ENCODE results near the gene ABCF2.

ABCF2 gene

GRCh38 chr7:151265351-151265931 is 38.4 kb upstream of the ABCF2 start:
- H3K27ac ChIP-seq (ENCODE audit: poor library complexity, severe bottlenecking): no peak overlapping the region
- DNase-seq (ENCODE audit: low spot score) (no peak), ATAC-seq (ENCODE audit: low read depth) (no peak)
- TF ChIP-seq, protein P1, sequence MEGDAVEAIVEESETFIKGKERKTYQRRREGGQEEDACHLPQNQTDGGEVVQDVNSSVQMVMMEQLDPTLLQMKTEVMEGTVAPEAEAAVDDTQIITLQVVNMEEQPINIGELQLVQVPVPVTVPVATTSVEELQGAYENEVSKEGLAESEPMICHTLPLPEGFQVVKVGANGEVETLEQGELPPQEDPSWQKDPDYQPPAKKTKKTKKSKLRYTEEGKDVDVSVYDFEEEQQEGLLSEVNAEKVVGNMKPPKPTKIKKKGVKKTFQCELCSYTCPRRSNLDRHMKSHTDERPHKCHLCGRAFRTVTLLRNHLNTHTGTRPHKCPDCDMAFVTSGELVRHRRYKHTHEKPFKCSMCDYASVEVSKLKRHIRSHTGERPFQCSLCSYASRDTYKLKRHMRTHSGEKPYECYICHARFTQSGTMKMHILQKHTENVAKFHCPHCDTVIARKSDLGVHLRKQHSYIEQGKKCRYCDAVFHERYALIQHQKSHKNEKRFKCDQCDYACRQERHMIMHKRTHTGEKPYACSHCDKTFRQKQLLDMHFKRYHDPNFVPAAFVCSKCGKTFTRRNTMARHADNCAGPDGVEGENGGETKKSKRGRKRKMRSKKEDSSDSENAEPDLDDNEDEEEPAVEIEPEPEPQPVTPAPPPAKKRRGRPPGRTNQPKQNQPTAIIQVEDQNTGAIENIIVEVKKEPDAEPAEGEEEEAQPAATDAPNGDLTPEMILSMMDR (IDR thresholded peaks at IDR 0.05; ENCODE audit: poor library complexity, severe bottlenecking): no peak
- H3K4me3 ChIP-seq (ENCODE audit: severe bottlenecking): no peak overlapping the region
- no peaks in the 10 kb centered on the region for H3K9me3 ChIP-seq (ENCODE audit: severe bottlenecking)
- no peaks in the 10 kb centered on the region for H3K27me3 ChIP-seq (ENCODE audit: insufficient read depth, poor library complexity, severe bottlenecking)
- H3K36me3 ChIP-seq (ENCODE audit: low read depth): no peaks in the 10 kb centered on the region
- no peaks in the 10 kb centered on the region for H3K4me1 ChIP-seq (ENCODE audit: insufficient read depth, poor library complexity, severe bottlenecking)

DNA sequence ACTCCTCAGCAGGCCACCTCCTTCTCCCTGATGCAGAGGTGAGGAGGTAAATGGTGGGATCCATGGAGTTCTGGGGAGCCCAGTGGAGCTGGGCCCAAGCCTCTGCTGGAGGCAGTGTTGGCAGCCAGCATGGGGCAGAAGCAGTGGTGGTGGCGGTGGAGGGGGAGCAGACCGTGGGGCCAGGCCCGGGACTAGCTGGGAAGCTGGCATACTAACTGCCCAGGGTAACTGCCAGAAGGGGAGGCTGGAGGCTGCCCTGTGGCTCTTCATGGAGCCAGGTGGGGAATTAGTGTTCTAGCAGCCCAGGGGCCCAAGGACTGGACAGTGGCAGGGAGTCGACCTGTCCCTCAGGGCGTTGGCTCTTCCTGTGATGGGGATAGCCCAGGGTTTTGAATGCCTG is 37.6 kb upstream of the ABCF2 start:
- DNase-seq (ENCODE audit: low spot score): peak; percentile 34
- TF ChIP-seq, protein P1 (IDR thresholded peaks at IDR 0.05; ENCODE audit: poor library complexity, severe bottlenecking): no peak
- ATAC-seq (ENCODE audit: low read depth): no peak
- Histone ChIP-seq H3K9me3 (ENCODE audit: severe bottlenecking) (no peaks in the 10 kb centered on the region), H3K27me3 (ENCODE audit: insufficient read depth, poor library complexity, severe bottlenecking) (no peaks in the 10 kb centered on the region), H3K27ac (ENCODE audit: poor library complexity, severe bottlenecking) (no peak overlapping the region), H3K4me1 (ENCODE audit: insufficient read depth, poor library complexity, severe bottlenecking) (no peaks in the 10 kb centered on the region), H3K36me3 (ENCODE audit: low read depth) (no peaks in the 10 kb centered on the region), H3K4me3 (ENCODE audit: severe bottlenecking) (no peak overlapping the region)

GRCh38 chr7:151261529-151261928 is 34.5 kb upstream of the ABCF2 start:
- TF ChIP-seq, protein P1 (IDR thresholded peaks at IDR 0.05; ENCODE audit: poor library complexity, severe bottlenecking): no peak
- no peak for DNase-seq (ENCODE audit: low spot score)
- no peaks in the 10 kb centered on the region for H3K27me3 ChIP-seq (ENCODE audit: insufficient read depth, poor library complexity, severe bottlenecking)

DNA sequence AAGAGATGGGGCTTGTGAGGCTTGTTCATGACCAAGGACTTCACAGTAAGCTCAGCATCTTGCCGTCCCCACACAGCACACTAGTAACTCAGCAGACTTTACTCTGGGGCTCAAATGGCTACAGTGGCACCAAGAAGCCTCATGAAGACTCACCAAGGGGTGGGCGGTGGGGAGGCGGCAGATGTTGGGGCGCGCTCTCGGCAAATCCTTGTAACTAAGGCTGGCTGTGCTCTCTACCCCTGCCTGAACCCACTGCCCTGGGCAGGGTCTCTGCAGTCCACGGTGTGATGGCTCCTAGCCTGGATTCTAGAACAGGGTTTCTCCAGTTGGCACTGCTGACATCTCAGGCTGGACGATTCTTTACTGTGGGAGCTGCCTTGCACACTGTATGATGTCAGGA is 33.9 kb upstream of the ABCF2 start:
- ATAC-seq (ENCODE audit: low read depth): no peak

More at GRCh38 chr7:151261529-151261928, 34.5 kb upstream of the ABCF2 start:
- Histone ChIP-seq H3K36me3 (ENCODE audit: low read depth) (no peaks in the 10 kb centered on the region), H3K4me1 (ENCODE audit: insufficient read depth, poor library complexity, severe bottlenecking) (no peaks in the 10 kb centered on the region), H3K9me3 (ENCODE audit: severe bottlenecking) (no peaks in the 10 kb centered on the region), H3K4me3 (ENCODE audit: severe bottlenecking) (no peak overlapping the region), H3K27ac (ENCODE audit: poor library complexity, severe bottlenecking) (no peak overlapping the region)
- ATAC-seq (ENCODE audit: low read depth): no peak

DNA sequence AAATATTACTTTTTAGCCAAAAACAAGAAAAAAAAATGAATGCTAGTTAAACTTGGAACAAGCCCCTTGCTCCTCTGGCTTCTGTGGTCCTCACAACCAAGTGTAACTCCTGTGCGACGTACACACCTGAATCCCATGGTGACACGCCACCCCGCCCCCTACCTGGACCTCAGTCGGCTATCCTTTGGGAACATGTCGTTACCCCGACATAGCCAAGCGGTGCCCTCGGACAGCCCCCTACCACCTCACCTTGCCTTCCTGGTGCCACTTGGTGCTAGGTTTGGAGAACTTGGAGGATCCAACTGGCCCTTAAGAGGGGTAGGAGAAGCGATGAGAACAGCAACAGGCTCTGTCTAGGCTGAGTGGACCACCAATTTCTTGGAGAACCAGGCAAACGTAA is 33.5 kb upstream of the ABCF2 start:
- DNase-seq (ENCODE audit: low spot score): no peak
- TF ChIP-seq, protein P1 (IDR thresholded peaks at IDR 0.05; ENCODE audit: poor library complexity, severe bottlenecking): no peak
- H3K4me3 ChIP-seq (ENCODE audit: severe bottlenecking): no peak overlapping the region
- no peak for ATAC-seq (ENCODE audit: low read depth)
- H3K27me3 ChIP-seq (ENCODE audit: insufficient read depth, poor library complexity, severe bottlenecking): no peaks in the 10 kb centered on the region
- H3K27ac ChIP-seq (ENCODE audit: poor library complexity, severe bottlenecking): no peak overlapping the region
- H3K36me3 ChIP-seq (ENCODE audit: low read depth): no peaks in the 10 kb centered on the region
- H3K4me1 ChIP-seq (ENCODE audit: insufficient read depth, poor library complexity, severe bottlenecking): no peaks in the 10 kb centered on the region
- H3K9me3 ChIP-seq (ENCODE audit: severe bottlenecking): no peaks in the 10 kb centered on the region

More for the DNA sequence above, 33.9 kb upstream of the ABCF2 start:
- Histone ChIP-seq H3K4me1 (ENCODE audit: insufficient read depth, poor library complexity, severe bottlenecking) (no peaks in the 10 kb centered on the region), H3K27ac (ENCODE audit: poor library complexity, severe bottlenecking) (no peak overlapping the region), H3K9me3 (ENCODE audit: severe bottlenecking) (no peaks in the 10 kb centered on the region), H3K36me3 (ENCODE audit: low read depth) (no peaks in the 10 kb centered on the region), H3K27me3 (ENCODE audit: insufficient read depth, poor library complexity, severe bottlenecking) (no peaks in the 10 kb centered on the region), H3K4me3 (ENCODE audit: severe bottlenecking) (no peak overlapping the region)
- no peak for DNase-seq (ENCODE audit: low spot score)
- TF ChIP-seq, protein P1 (IDR thresholded peaks at IDR 0.05; ENCODE audit: poor library complexity, severe bottlenecking): no peak
